NCI-H2196 treated with DMSO at 0.1 percent for 48 hours (cell line): ENCODE results near the gene C12orf76.

Experiments
- DNase-seq: peaks from one replicate; lab custom pipeline; 2025; ENCODE audit not compliant: unreplicated experiment; lab: John Stamatoyannopoulos, UW

Gene C12orf76

GRCh38 chr12:109995686-109996482 lies 52.4 kb downstream of the C12orf76 start, which contains the start of gene GIT2:
GIT2 (minus strand) TSS chr12:109996368; CDS start chr12:109996224, 144 bp downstream.
- peak; percentile 80 for DNase-seq

DNA sequence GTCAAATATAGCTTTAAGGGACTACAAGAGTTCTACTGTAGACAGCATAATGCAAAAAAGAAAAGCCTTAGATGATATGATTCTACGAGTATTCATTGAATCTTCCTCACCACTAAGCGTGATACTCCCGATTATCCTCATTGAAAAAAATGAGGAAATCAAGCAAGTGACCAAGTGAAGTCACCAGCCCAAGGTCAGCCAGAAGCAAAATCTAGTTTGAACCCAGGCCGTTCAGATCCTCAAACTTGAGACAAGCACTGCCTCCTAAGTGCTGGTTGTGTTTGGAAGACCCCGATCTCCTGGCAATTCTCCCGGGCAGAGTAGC lies 53.0 kb downstream of the C12orf76 start:
- no peak for DNase-seq

DNA sequence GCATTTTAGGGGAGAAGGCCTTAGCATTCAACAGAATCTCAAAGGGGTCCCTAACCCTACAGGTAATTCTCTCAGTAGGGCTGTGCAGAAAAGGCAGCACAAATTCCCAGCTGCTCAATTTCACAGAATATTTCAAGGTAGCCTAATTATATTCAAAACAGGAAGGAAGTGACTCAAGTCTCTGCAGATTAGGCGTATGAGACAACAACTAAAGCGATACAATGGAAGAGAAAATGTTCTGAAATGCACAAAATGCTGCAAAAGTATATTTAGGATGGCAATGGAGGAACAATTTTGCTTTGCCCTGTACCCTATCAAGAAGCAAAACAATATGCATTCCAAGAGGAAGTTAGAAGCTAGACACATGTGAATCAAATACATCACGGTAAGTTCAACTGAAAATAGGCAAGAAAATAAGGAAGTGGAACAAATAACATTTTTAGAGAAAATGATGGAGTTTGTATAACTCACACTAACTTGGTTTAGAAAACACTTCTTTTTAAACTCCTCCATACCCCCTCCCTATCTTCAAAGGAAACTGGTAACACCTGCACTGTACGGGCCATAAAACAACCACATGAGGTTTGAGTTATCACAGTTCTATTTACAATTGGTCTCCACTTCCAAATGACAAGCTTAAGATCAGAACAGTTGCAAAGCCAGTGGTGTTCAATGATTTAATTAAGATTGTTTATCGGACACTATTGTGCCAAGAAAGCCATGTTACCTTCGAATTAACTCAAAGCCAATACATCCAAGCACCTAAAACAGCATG lies 53.7 kb downstream of the C12orf76 start:
- DNase-seq = no peak

GRCh38 chr12:109993091-109993490 lies 55.2 kb downstream of the C12orf76 start:
- DNase-seq = no peak

DNA sequence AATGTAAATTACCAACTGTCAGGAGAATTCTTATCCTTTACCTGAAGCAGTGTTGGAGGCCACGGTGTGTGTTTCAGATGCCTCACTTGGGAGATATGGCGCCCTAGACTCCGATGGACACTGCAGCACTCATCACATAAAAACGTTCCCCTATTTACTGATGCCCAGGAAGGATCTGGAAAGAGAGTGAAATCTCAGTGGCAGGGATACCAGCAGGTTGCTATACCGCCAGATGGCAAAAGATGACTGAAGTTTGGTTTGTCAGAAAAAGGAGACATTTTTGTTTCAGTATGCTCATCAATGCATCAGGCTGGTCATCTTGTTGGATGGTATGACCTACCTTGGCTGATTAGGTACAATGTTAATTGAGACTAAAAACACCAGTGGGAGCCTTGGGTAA lies 56.7 kb downstream of the C12orf76 start:
- no peak for DNase-seq
